Measurements from ENCODE around the gene AMPD3. TPM values are rescaled to one million over a fixed set of nuclear protein-coding genes. Genes with fewer than 3 reads are reported as not detected.

The AMPD3 gene
- total RNA-seq: 3.1 TPM

DNA sequence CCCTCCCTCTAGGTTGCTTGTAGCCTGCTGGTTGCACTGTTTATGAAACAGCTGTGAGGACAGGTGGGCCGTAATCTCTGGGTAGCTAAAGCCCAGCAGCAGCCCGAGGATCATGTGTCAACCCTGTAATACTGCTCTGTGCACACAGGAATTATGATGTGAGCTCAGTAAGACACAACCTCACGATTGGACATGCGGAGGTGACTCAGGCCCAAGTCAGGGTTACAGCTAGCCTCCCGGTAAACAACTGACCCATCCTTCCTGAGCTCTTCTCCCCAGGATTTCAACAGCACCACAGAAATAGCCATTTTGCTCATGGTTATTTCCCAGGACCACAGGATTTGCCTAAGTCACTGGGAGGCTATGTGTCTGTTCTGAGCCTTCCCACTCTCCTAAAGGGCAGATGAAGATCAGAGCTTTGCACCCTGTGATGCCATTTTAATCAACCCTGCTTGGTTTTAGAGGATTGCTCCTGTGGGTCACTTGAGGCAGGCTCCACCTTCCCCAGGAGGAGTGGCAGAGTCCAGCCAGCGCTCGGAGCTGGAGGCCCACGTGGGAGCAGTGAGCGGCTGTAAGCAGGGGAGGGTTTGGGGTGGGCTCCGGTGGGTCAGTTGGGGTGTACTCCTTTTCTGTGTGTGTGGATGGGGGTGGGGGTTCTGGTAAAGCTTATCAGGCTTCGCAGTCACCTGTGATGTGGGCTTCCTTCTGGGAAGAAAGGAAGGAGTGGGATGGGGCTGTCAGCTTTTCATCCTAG, at the start of gene AMPD3:
AMPD3 (plus strand) TSS at position 387 of the 754 bp plus-strand sequence. CDS start 6,256 bp downstream, outside the sequence.
- Histone ChIP-seq H3K4me1 (ENCODE audit: control insufficient read depth in 3 of 3, insufficient read depth in 3 of 3, low read length in 3 of 3) (peaks cover 44 to 75% (median 62%) of the 10 kb centered on the region in 3 donors), H3K27ac (ENCODE audit: low read depth, low read length) (peak within 1 kb of the TSS; percentile 97), H3K9ac (ENCODE audit: low read depth in 1 of 3, low read length in 3 of 3) (peak within 1 kb of the TSS; percentile 81 to 93 (median 82)), H3K36me3 (ENCODE audit: control insufficient read depth in 3 of 3, insufficient read depth in 3 of 3, low read length in 3 of 3) (peaks cover 0 to 2% (median 0%) of the 10 kb centered on the region in 3 donors), H3K9me3 (ENCODE audit: control insufficient read depth in 3 of 3, low read length in 3 of 3) (no peaks in the 10 kb centered on the region), H3K27me3 (ENCODE audit: control insufficient read depth in 3 of 3, insufficient read depth in 3 of 3, low read length in 3 of 3) (peaks cover 0 to 4% (median 0%) of the 10 kb centered on the region in 3 donors), H3K4me3 (ENCODE audit: low read length in 3 of 3) (peak within 1 kb of the TSS; percentile 68 to 83 (median 76))

DNA sequence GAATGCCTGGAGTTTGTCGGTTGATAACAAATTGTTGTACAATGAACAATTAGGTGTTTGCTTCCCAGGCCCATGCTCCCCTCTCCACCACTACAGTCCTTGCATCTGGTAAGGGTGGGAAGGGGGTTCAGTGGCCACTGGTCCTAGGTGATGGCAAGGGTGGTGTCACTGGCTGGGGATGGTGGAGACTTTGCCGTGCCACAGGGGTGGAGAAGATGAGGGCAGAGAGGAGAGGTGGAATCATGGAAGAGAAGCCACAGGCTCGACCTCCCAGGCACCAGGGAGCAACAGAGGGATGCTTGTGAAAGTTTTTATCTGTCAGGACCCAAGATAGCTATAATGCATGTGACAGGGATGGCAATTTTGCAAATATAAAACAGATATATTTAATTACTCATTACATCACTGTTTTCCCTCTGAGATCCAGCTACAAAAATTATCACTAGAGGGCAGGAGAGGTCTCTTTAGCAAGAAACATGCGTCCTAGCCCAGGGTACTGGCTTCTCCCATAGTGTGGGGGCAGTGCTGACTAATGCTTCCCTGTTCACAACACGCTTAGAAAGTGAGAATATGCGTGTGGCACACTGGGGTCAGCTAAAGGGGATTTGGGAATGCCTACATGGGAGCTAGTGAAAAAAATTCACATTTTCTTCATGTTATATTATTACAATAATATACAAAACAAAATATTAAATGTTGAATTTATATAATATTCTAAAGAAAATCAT, 49.0 kb upstream of the AMPD3 start:
- H3K36me3 ChIP-seq (ENCODE audit: control insufficient read depth in 3 of 3, insufficient read depth in 3 of 3, low read length in 3 of 3): no peaks in the 10 kb centered on the region
- H3K27ac ChIP-seq (ENCODE audit: low read depth, low read length): no peak overlapping the region
- H3K9ac ChIP-seq (ENCODE audit: low read depth in 1 of 3, low read length in 3 of 3): no peak overlapping the region
- H3K9me3 ChIP-seq (ENCODE audit: control insufficient read depth in 3 of 3, low read length in 3 of 3): no peaks in the 10 kb centered on the region
- no peak overlapping the region for H3K4me3 ChIP-seq (ENCODE audit: low read length in 3 of 3)
- H3K27me3 ChIP-seq (ENCODE audit: control insufficient read depth in 3 of 3, insufficient read depth in 3 of 3, low read length in 3 of 3): no peaks in the 10 kb centered on the region
- peaks cover 40 to 54% (median 52%) of the 10 kb centered on the region in 3 donors for H3K4me1 ChIP-seq (ENCODE audit: control insufficient read depth in 3 of 3, insufficient read depth in 3 of 3, low read length in 3 of 3)

- H3K36me3 ChIP-seq (ENCODE audit: control insufficient read depth in 3 of 3, insufficient read depth in 3 of 3, low read length in 3 of 3): no peaks in the 10 kb centered on the region
- H3K27ac ChIP-seq (ENCODE audit: low read depth, low read length): no peak overlapping the region
- H3K9me3 ChIP-seq (ENCODE audit: control insufficient read depth in 3 of 3, low read length in 3 of 3): no peaks in the 10 kb centered on the region
- no peak overlapping the region for H3K4me3 ChIP-seq (ENCODE audit: low read length in 3 of 3)
- H3K9ac ChIP-seq (ENCODE audit: low read depth in 1 of 3, low read length in 3 of 3): peak overlapping the region in 1 of 3 donors; percentile 4
- H3K4me1 ChIP-seq (ENCODE audit: control insufficient read depth in 3 of 3, insufficient read depth in 3 of 3, low read length in 3 of 3): peaks cover 38 to 51% (median 48%) of the 10 kb centered on the region in 3 donors
- no peaks in the 10 kb centered on the region for H3K27me3 ChIP-seq (ENCODE audit: control insufficient read depth in 3 of 3, insufficient read depth in 3 of 3, low read length in 3 of 3)
Observed at GRCh38 chr11:10407055-10407454, 48.0 kb upstream of the AMPD3 start.

- Histone ChIP-seq H3K4me1 (ENCODE audit: control insufficient read depth in 3 of 3, insufficient read depth in 3 of 3, low read length in 3 of 3) (peaks cover 38 to 47% (median 45%) of the 10 kb centered on the region in 3 donors), H3K27me3 (ENCODE audit: control insufficient read depth in 3 of 3, insufficient read depth in 3 of 3, low read length in 3 of 3) (no peaks in the 10 kb centered on the region), H3K9ac (ENCODE audit: low read depth in 1 of 3, low read length in 3 of 3) (peak overlapping the region in 1 of 3 donors; percentile 16), H3K27ac (ENCODE audit: low read depth, low read length) (no peak overlapping the region), H3K4me3 (ENCODE audit: low read length in 3 of 3) (no peak overlapping the region), H3K9me3 (ENCODE audit: control insufficient read depth in 3 of 3, low read length in 3 of 3) (no peaks in the 10 kb centered on the region), H3K36me3 (ENCODE audit: control insufficient read depth in 3 of 3, insufficient read depth in 3 of 3, low read length in 3 of 3) (no peaks in the 10 kb centered on the region)
Observed at GRCh38 chr11:10407749-10408685, 47.0 kb upstream of the AMPD3 start.

DNA sequence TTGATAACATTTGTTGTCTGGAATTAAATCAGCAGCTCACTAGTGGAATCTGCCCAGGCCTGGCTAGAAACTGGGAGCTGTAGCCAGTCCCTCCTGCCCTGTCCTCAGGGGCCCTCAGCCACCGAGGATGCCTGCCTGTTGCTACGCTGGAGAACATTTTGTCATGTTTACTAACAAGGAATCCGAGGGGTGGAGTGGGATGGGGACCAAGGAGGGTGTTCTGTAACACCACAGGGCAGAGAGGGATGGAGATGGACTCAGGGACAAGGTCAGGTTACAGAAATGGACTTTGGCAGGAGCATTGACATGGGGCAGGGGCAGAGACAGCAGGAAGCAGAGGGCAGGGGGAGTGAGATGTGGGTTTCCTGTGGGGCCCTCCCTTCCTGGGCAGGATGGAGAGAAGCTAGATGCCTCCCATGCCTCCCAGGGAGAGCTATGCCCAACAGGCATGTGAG, 45.8 kb upstream of the AMPD3 start:
- Histone ChIP-seq H3K9me3 (ENCODE audit: control insufficient read depth in 3 of 3, low read length in 3 of 3) (no peaks in the 10 kb centered on the region), H3K4me3 (ENCODE audit: low read length in 3 of 3) (no peak overlapping the region), H3K9ac (ENCODE audit: low read depth in 1 of 3, low read length in 3 of 3) (peak overlapping the region; percentile 2 to 68 (median 4)), H3K27me3 (ENCODE audit: control insufficient read depth in 3 of 3, insufficient read depth in 3 of 3, low read length in 3 of 3) (no peaks in the 10 kb centered on the region), H3K4me1 (ENCODE audit: control insufficient read depth in 3 of 3, insufficient read depth in 3 of 3, low read length in 3 of 3) (peaks cover 38 to 47% (median 45%) of the 10 kb centered on the region in 3 donors), H3K27ac (ENCODE audit: low read depth, low read length) (peak overlapping the region; percentile 67), H3K36me3 (ENCODE audit: control insufficient read depth in 3 of 3, insufficient read depth in 3 of 3, low read length in 3 of 3) (no peaks in the 10 kb centered on the region)

DNA sequence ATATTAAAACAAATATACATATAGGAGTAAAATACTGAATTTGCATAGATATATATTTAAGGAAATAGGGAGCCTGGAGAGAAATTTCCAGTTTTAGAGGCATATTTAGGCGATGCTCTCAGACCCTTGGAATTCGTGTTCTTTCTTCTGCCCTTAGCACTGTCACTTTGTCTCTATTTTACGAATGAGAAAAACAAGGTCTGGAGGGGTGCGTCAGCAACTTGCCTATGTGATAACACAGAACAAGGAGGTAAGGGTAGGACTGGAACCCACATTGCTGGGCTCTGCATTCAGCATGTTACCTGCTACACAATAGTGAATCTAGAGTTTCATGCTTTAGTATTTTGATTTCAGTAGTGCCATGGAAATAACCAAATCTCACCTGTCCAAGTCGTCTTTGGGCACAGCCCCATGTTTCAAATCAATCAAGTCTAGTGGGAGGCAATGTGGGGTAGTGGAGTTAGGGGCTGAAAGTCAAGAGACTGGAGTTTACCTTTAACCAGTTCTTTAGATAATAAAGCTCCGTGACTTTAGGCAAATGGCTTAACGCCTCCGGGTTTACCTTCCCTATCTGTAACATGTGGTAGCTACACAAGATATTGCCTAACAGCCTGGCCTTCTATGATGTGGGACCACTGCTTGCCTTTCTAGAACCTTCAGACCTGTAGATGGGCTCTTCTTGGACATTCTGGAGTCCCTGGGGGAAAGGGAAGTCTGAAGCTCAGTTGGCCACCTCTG, 44.8 kb upstream of the AMPD3 start:
- Histone ChIP-seq H3K36me3 (ENCODE audit: control insufficient read depth in 3 of 3, insufficient read depth in 3 of 3, low read length in 3 of 3) (no peaks in the 10 kb centered on the region), H3K4me1 (ENCODE audit: control insufficient read depth in 3 of 3, insufficient read depth in 3 of 3, low read length in 3 of 3) (peaks cover 40 to 49% (median 47%) of the 10 kb centered on the region in 3 donors), H3K27me3 (ENCODE audit: control insufficient read depth in 3 of 3, insufficient read depth in 3 of 3, low read length in 3 of 3) (no peaks in the 10 kb centered on the region), H3K4me3 (ENCODE audit: low read length in 3 of 3) (no peak overlapping the region), H3K9me3 (ENCODE audit: control insufficient read depth in 3 of 3, low read length in 3 of 3) (no peaks in the 10 kb centered on the region), H3K9ac (ENCODE audit: low read depth in 1 of 3, low read length in 3 of 3) (no peak overlapping the region), H3K27ac (ENCODE audit: low read depth, low read length) (no peak overlapping the region)

- H3K4me3 ChIP-seq (ENCODE audit: low read length in 3 of 3): no peak overlapping the region
- no peak overlapping the region for H3K9ac ChIP-seq (ENCODE audit: low read depth in 1 of 3, low read length in 3 of 3)
- H3K27ac ChIP-seq (ENCODE audit: low read depth, low read length): no peak overlapping the region
- no peaks in the 10 kb centered on the region for H3K9me3 ChIP-seq (ENCODE audit: control insufficient read depth in 3 of 3, low read length in 3 of 3)
- no peaks in the 10 kb centered on the region for H3K36me3 ChIP-seq (ENCODE audit: control insufficient read depth in 3 of 3, insufficient read depth in 3 of 3, low read length in 3 of 3)
- H3K27me3 ChIP-seq (ENCODE audit: control insufficient read depth in 3 of 3, insufficient read depth in 3 of 3, low read length in 3 of 3): no peaks in the 10 kb centered on the region
- H3K4me1 ChIP-seq (ENCODE audit: control insufficient read depth in 3 of 3, insufficient read depth in 3 of 3, low read length in 3 of 3): peaks cover 40 to 52% (median 46%) of the 10 kb centered on the region in 3 donors
Observed at GRCh38 chr11:10410844-10411200, 44.2 kb upstream of the AMPD3 start.

- Histone ChIP-seq H3K27ac (ENCODE audit: low read depth, low read length) (no peak overlapping the region), H3K27me3 (ENCODE audit: control insufficient read depth in 3 of 3, insufficient read depth in 3 of 3, low read length in 3 of 3) (no peaks in the 10 kb centered on the region), H3K4me1 (ENCODE audit: control insufficient read depth in 3 of 3, insufficient read depth in 3 of 3, low read length in 3 of 3) (peaks cover 32 to 45% (median 33%) of the 10 kb centered on the region in 3 donors), H3K4me3 (ENCODE audit: low read length in 3 of 3) (no peak overlapping the region), H3K9ac (ENCODE audit: low read depth in 1 of 3, low read length in 3 of 3) (no peak overlapping the region), H3K36me3 (ENCODE audit: control insufficient read depth in 3 of 3, insufficient read depth in 3 of 3, low read length in 3 of 3) (no peaks in the 10 kb centered on the region), H3K9me3 (ENCODE audit: control insufficient read depth in 3 of 3, low read length in 3 of 3) (no peaks in the 10 kb centered on the region)
Observed at GRCh38 chr11:10412266-10412665, 42.8 kb upstream of the AMPD3 start.

DNA sequence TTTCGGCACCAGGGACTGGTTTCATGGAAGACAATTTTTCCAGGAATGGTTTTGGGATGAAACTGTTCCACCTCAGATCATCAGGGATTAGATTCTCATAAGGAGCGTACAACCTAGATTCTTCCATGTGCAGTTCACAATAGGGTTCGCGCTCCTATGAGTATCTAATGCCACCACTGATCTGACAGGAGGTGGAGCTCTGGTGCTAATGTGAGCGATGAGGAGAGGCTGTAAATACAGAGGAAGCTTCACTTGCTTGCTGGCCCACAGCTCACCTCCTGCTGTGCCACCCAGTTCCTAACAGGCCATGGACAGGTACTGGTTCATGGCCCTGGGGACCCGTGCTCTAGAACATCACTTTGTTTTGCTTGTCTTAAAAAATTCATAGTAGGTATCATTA, 41.8 kb upstream of the AMPD3 start:
- no peaks in the 10 kb centered on the region for H3K9me3 ChIP-seq (ENCODE audit: control insufficient read depth in 3 of 3, low read length in 3 of 3)
- peaks cover 24 to 36% (median 28%) of the 10 kb centered on the region in 3 donors for H3K4me1 ChIP-seq (ENCODE audit: control insufficient read depth in 3 of 3, insufficient read depth in 3 of 3, low read length in 3 of 3)
- H3K27ac ChIP-seq (ENCODE audit: low read depth, low read length): no peak overlapping the region
- no peak overlapping the region for H3K4me3 ChIP-seq (ENCODE audit: low read length in 3 of 3)
- H3K27me3 ChIP-seq (ENCODE audit: control insufficient read depth in 3 of 3, insufficient read depth in 3 of 3, low read length in 3 of 3): no peaks in the 10 kb centered on the region
- H3K36me3 ChIP-seq (ENCODE audit: control insufficient read depth in 3 of 3, insufficient read depth in 3 of 3, low read length in 3 of 3): no peaks in the 10 kb centered on the region
- H3K9ac ChIP-seq (ENCODE audit: low read depth in 1 of 3, low read length in 3 of 3): no peak overlapping the region
